Measurements from ENCODE around the gene FOXD2.
"Not testable (repeated sequence)": the region's sequence is repeated elsewhere in the genome, so short reads cannot be mapped to it uniquely, and the experiment has no call there.

FOXD2 gene

GRCh38 chr1:47450606-47451005 is 12.8 kb downstream of the FOXD2 start:
- ChIA-PET CTCF (interaction anchor here (0.8 to 2.3 kb wide), 8 partner anchors 9 to 128 kb away, joined by 3 to 6 read pairs (median 6); no protein-coding TSS in a partner anchor), POLR2A (interaction anchor here (1.0 to 2.0 kb wide), 2 partner anchors 10 to 57 kb away, joined by 3 to 6 read pairs; no protein-coding TSS in a partner anchor)
- DNase-seq (ENCODE audit: extremely low spot score) = no peak
- TF ChIP-seq BHLHE40 (IDR thresholded peaks at IDR 0.05; ENCODE audit: borderline replicate concordance) (no peak), NFRKB (IDR thresholded peaks at IDR 0.05) (no peak)

GRCh38 chr1:47452426-47452825 is 14.6 kb downstream of the FOXD2 start:
- DNase-seq (ENCODE audit: extremely low spot score) = no peak
- POLR2A ChIA-PET = no interaction called here
- TF ChIP-seq SP1 (IDR thresholded peaks at IDR 0.05) = no peak
- TF ChIP-seq SUZ12 (IDR thresholded peaks at IDR 0.05) = no peak
- no peak for TF ChIP-seq NFRKB (IDR thresholded peaks at IDR 0.05)
- TF ChIP-seq ZNF384 (IDR thresholded peaks at IDR 0.05) = no peak
- TF ChIP-seq PKNOX1 (IDR thresholded peaks at IDR 0.05) = no peak
- CTCF ChIA-PET = interaction anchor here (0.8 kb wide), 1 partner anchor 275 kb away, joined by 3 read pairs; no protein-coding TSS in a partner anchor

- DNase-seq (ENCODE audit: extremely low spot score); POLR2A ChIA-PET; CTCF ChIA-PET: not testable (repeated sequence)
These were observed 16.1 kb downstream of the FOXD2 start for GRCh38 chr1:47453910-47454309.

- ChIA-PET CTCF (interaction anchor here (1.5 kb wide), 1 partner anchor 253 kb away, joined by 3 read pairs; no protein-coding TSS in a partner anchor), POLR2A (no interaction called here)
- DNase-seq (ENCODE audit: extremely low spot score) = no peak
- TF ChIP-seq L3MBTL2 (conservative IDR thresholded peaks at IDR 0.05) (no peak), PKNOX1 (IDR thresholded peaks at IDR 0.05) (no peak), TARDBP (IDR thresholded peaks at IDR 0.05) (no peak), BHLHE40 (IDR thresholded peaks at IDR 0.05; ENCODE audit: borderline replicate concordance) (no peak), CTBP1 (IDR thresholded peaks at IDR 0.05; ENCODE audit: borderline replicate concordance) (no peak), FOXK2 (IDR thresholded peaks at IDR 0.05) (no peak), ELF4 (IDR thresholded peaks at IDR 0.05) (no peak), FOXM1 (IDR thresholded peaks at IDR 0.05; ENCODE audit: borderline replicate concordance) (no peak), HDGF (IDR thresholded peaks at IDR 0.05; ENCODE audit: borderline replicate concordance) (no peak), ARNT (IDR thresholded peaks at IDR 0.05) (no peak), FOXA1 (IDR thresholded peaks at IDR 0.05) (no peak)
These were observed 18.4 kb downstream of the FOXD2 start for GRCh38 chr1:47456250-47456649.

- POLR2A ChIA-PET = interaction anchor here (0.7 kb wide), 1 partner anchor 17 kb away, joined by 3 read pairs; no protein-coding TSS in a partner anchor
- CTCF ChIA-PET; DNase-seq (ENCODE audit: extremely low spot score): not testable (repeated sequence)
These were observed 19.7 kb downstream of the FOXD2 start for GRCh38 chr1:47457547-47457946.

- DNase-seq (ENCODE audit: extremely low spot score) = no peak
- POLR2A ChIA-PET = interaction anchor here (0.6 kb wide), 1 partner anchor 49 kb away, joined by 3 read pairs; no protein-coding TSS in a partner anchor
- CTCF ChIA-PET = interaction anchor here (1.4 kb wide), 1 partner anchor 9 kb away, joined by 6 read pairs; no protein-coding TSS in a partner anchor
- TF ChIP-seq NFRKB (IDR thresholded peaks at IDR 0.05) (no peak), FOXM1 (IDR thresholded peaks at IDR 0.05; ENCODE audit: borderline replicate concordance) (no peak), FOXA1 (IDR thresholded peaks at IDR 0.05) (no peak), ZNF384 (IDR thresholded peaks at IDR 0.05) (no peak), CTBP1 (IDR thresholded peaks at IDR 0.05; ENCODE audit: borderline replicate concordance) (no peak), L3MBTL2 (conservative IDR thresholded peaks at IDR 0.05) (no peak), ARNT (IDR thresholded peaks at IDR 0.05) (no peak), SUZ12 (IDR thresholded peaks at IDR 0.05) (no peak), SP1 (IDR thresholded peaks at IDR 0.05) (no peak), ELF4 (IDR thresholded peaks at IDR 0.05) (no peak), TARDBP (IDR thresholded peaks at IDR 0.05) (no peak), PKNOX1 (IDR thresholded peaks at IDR 0.05) (no peak)
These were observed 21.5 kb downstream of the FOXD2 start for GRCh38 chr1:47459253-47459788.

GRCh38 chr1:47460040-47460439 is 22.2 kb downstream of the FOXD2 start:
- no peak for DNase-seq (ENCODE audit: extremely low spot score)
- POLR2A ChIA-PET = interaction anchor here (0.8 to 1.9 kb wide), 2 partner anchors 9 to 11 kb away, joined by 3 to 4 read pairs; no protein-coding TSS in a partner anchor
- CTCF ChIA-PET = interaction anchor here (1.4 kb wide), 1 partner anchor 10 kb away, joined by 6 read pairs; no protein-coding TSS in a partner anchor
- TF ChIP-seq ELF4 (IDR thresholded peaks at IDR 0.05) (no peak), NFRKB (IDR thresholded peaks at IDR 0.05) (no peak)

- CTCF ChIA-PET = interaction anchor here (1.0 to 2.4 kb wide), 3 partner anchors 11 to 266 kb away, joined by 5 to 6 read pairs (median 6); no protein-coding TSS in a partner anchor
- POLR2A ChIA-PET = interaction anchor here (0.8 to 1.9 kb wide), 2 partner anchors 9 to 11 kb away, joined by 3 to 4 read pairs; no protein-coding TSS in a partner anchor
- DNase-seq (ENCODE audit: extremely low spot score) = no peak
These were observed 22.6 kb downstream of the FOXD2 start for GRCh38 chr1:47460456-47460855.

More at GRCh38 chr1:47460456-47460855, 22.6 kb downstream of the FOXD2 start:
- TF ChIP-seq SUZ12 (IDR thresholded peaks at IDR 0.05) = no peak
- no peak for TF ChIP-seq FOXK2 (IDR thresholded peaks at IDR 0.05)
- TF ChIP-seq TARDBP (IDR thresholded peaks at IDR 0.05) = no peak
- TF ChIP-seq ZNF384 (IDR thresholded peaks at IDR 0.05) = no peak
- TF ChIP-seq NFRKB (IDR thresholded peaks at IDR 0.05) = no peak
- no peak for TF ChIP-seq CTBP1 (IDR thresholded peaks at IDR 0.05; ENCODE audit: borderline replicate concordance)
- TF ChIP-seq LEF1 (IDR thresholded peaks at IDR 0.05; ENCODE audit: borderline replicate concordance) = no peak
- TF ChIP-seq ARNT (IDR thresholded peaks at IDR 0.05) = no peak
- no peak for TF ChIP-seq L3MBTL2 (conservative IDR thresholded peaks at IDR 0.05)
- TF ChIP-seq PKNOX1 (IDR thresholded peaks at IDR 0.05) = no peak
- TF ChIP-seq HDGF (IDR thresholded peaks at IDR 0.05; ENCODE audit: borderline replicate concordance) = no peak
- TF ChIP-seq SP1 (IDR thresholded peaks at IDR 0.05) = no peak

Data from HEK293T (cell line).